Measurements from ENCODE around the gene CRY2.

GRCh38 chr11:45855308-45855707 is 8.0 kb downstream of the CRY2 start:
- TF ChIP-seq POLR2A (IDR thresholded peaks at IDR 0.05), result no peak
- TF ChIP-seq CTCF (IDR thresholded peaks at IDR 0.05), result no peak

All from esophagus squamous epithelium (tissue), 4 donors.